ENCODE measurements around the gene MLC1.

DNA sequence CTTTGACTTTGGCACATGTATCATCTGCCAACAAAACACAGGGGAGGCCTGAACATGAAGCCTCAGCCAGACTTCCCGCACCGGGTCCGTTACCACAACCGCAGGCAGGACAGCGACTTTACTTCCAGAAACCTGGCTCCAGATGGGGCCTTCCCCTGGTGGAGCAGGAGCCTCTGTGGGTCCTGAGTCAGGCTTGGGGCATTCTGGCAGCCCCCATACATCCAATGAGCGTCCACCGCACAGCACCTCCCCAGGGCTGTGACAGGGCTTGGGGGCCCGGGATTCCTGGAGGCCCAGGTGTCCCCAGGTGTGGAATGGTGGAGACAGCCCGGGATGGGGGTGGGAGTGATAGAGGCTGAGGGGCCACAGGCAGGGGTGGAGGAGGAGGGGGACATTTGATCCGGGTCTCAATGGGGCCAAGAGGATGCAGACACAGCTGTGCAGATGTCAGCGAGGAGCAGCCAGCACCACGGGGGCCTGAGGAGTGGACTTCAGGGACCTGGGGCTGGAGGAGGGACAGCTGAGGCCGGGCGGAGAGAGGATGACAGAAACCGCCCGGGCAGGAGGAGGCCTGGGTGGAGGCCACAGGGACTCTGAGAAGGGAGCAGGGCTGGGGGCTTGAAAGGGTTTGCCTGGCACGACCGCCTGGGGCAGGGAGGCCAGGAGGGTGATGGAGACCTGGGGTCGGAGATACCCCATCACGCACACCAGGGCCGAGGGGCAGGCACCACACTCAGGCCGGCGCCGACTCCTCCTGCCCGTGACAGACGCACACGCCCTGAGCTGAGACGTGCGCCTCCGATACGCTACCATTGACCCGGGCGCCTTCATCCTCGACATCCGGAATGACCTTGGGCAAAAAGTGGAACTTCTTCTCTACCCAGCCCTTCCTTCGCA is 35.7 kb downstream of the MLC1 start:
- TF ChIP-seq, protein P1, sequence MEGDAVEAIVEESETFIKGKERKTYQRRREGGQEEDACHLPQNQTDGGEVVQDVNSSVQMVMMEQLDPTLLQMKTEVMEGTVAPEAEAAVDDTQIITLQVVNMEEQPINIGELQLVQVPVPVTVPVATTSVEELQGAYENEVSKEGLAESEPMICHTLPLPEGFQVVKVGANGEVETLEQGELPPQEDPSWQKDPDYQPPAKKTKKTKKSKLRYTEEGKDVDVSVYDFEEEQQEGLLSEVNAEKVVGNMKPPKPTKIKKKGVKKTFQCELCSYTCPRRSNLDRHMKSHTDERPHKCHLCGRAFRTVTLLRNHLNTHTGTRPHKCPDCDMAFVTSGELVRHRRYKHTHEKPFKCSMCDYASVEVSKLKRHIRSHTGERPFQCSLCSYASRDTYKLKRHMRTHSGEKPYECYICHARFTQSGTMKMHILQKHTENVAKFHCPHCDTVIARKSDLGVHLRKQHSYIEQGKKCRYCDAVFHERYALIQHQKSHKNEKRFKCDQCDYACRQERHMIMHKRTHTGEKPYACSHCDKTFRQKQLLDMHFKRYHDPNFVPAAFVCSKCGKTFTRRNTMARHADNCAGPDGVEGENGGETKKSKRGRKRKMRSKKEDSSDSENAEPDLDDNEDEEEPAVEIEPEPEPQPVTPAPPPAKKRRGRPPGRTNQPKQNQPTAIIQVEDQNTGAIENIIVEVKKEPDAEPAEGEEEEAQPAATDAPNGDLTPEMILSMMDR (conservative IDR thresholded peaks at IDR 0.05; ENCODE audit: low read length), result no peak
- no peak for TF ChIP-seq EZH2phosphoT487 (IDR thresholded peaks at IDR 0.05; ENCODE audit: borderline replicate concordance, low read depth, low read length)

Measured in OCI-LY7 (cell line).